Kasumi-1 (cell line): ENCODE data around the gene CHM.
"Not testable (repeated sequence)": the region's sequence is repeated elsewhere in the genome, so short reads cannot be mapped to it uniquely, and the experiment has no call there.

Source experiments
- DNase-seq, 2 experiments: peaks; one replicate each; lab custom pipeline; 2025; lab: John Stamatoyannopoulos, UW

The CHM gene

GRCh38 chrX:85996555-85996954 is 50.8 kb downstream of the CHM start:
- no peak for DNase-seq

GRCh38 chrX:85995641-85996040 is 51.7 kb downstream of the CHM start:
- DNase-seq = no peak

GRCh38 chrX:85994797-85995196 is 52.6 kb downstream of the CHM start:
- no peak for DNase-seq

GRCh38 chrX:85994228-85994627 is 53.1 kb downstream of the CHM start:
- no peak for DNase-seq

DNA sequence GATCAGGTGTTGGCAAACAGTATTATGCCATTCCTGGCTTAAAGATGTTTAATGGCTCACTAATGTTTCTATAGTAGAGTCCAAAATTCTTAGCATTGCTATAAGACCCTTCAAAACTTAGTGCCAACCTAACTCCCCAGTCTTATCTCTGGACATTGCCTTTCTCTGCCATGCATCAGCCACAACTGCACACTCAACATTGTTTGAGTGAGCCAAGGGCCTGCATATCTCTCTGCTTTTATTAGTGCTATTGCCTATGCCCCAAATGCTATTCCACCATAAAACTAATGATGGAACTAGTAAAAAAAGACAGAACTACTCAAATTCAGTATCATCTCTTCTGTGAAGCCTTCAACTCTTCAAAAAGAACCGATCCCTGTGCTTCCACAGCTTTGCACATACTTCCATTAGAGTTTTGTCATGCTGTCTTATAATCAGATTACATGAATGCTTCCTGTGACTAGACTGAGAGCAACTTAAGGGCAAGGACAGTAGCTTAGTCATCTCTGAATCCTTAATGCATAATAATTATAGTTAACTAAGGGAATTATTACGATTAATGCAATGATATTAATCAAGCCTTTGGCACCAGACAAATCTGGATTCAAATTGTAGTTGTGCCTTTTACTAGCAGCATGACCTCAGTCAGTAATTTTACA is 53.7 kb downstream of the CHM start:
- no peak for DNase-seq

DNA sequence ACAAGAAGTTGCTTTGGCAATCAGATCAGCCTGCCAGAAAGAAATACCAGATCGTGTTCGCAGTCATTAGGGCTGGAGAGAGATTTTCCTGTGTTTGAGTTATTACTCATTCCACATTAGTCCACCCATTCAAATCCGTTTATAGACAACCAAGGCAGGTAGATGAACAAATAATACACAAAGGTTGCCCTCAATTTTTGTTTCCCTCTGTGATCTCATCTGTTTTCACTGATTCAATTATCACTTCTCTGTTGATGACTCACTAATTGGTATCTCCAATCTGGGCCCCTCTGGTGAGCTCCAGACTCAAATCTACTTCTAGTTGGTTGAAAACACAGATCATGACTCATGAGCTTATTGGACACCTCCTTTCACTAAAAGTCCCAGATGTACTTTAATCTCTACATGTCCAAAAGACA is 54.5 kb downstream of the CHM start:
- no peak for DNase-seq

GRCh38 chrX:85988353-85988752 is 59.0 kb downstream of the CHM start:
- DNase-seq = peak in 1 of 2 experiments; percentile 14

GRCh38 chrX:85980286-85980685 is 67.1 kb downstream of the CHM start:
- no peak for DNase-seq

GRCh38 chrX:85977218-85977617 is 70.1 kb downstream of the CHM start:
- DNase-seq = no peak

GRCh38 chrX:85972351-85972750 is 75.0 kb downstream of the CHM start:
- not testable (repeated sequence) for DNase-seq

DNA sequence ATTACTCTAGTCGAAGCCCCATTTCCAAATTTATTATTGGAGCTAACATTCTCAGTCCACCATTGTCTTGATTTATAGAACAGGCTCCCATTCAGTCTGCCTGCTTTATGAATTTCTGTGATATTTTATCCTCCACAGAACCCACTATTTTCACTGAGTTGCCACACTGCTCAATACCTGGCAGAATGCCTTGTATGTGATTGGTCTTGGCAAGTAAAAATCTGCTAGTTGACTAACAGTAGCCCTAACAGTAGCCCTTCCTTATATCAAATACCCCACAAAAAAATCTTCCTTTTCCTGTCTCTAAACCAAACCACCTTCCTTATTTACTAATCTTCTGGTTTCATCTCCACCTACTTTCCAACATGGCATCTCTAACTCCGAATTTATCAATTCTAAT is 82.6 kb downstream of the CHM start:
- DNase-seq = no peak

GRCh38 chrX:85963736-85964135 is 83.6 kb downstream of the CHM start:
- DNase-seq = peak; percentile 1 to 35

DNA sequence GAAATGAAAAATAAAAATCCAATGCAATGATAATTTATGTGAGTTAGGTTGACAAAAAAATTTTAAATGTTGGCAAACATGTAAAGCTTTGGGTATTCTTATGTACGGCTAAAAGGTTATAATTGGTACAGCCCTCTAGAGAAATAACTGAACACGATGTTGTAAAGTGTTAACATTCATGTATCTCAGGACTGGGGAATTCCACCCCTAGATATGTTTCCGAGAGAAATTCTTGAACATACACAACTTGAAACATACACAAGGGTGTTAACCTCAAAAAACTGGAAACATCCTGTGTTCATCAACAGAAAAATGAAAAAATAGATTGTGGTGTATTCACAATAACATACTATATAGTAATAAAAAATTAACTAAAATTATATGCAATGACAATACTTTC is 91.8 kb downstream of the CHM start:
- no peak for DNase-seq

GRCh38 chrX:85944751-85945150 is 102.6 kb downstream of the CHM start:
- DNase-seq = not testable (repeated sequence)

DNA sequence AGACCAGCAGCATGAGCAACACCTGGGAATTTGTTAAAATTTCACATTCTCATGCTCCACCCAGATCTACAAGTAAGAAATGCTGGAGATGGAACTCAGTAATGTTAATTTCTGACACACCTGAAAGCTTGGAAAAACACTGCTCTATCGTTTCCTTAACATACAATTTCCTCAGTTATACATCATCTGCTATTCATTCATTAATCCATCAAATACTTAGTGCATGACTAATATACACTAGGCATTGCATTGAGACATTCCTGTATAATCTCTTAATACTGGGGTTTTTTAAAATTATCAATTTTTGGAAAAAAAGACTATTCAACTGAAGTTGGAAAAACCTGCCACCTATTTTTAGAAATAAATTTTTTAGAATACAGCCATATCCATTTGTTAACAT is 106.1 kb downstream of the CHM start:
- DNase-seq = no peak

DNA sequence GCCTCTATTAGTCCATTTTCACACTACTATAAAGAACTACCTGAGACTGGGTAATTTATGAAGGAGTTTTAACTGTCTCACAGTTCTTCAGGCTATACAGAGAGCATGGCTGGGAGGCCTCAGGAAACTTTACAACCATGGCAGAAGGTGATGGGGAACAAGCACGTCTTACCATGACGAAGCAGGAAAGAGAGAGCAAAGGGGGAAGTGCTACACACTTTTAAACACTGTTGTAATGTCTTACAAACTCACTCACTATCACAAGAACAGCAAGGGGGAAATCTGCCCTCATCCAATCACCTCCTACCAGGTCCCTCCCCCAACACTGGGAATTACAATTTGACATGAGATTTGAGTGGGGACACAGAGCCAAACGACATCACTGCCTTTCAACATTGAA is 107.4 kb downstream of the CHM start:
- DNase-seq = peak in 1 of 2 experiments; percentile 6

DNA sequence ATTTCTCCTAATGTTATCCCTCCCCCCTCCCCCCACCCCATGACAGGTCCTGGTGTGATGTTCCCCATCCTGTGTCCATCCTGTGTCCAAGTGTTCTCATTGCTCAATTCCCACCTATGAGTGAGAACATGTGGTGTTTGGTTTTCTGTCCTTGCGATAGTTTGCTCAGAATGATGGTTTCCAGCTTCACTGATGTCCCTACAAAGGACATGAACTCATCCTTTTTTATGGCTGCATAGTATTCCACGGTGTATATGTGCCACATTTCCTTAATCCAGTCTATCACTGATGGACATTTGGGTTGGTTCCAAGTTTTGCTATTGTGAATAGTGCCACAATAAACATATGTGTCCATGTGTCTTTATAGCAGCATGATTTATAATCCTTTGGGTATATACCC is 113.0 kb downstream of the CHM start:
- not testable (repeated sequence) for DNase-seq

- DNase-seq = no peak
Measured at GRCh38 chrX:85930099-85930498, 117.3 kb downstream of the CHM start.

- no peak for DNase-seq
Measured at GRCh38 chrX:85928606-85929005, 118.8 kb downstream of the CHM start.

GRCh38 chrX:85927740-85928139 is 119.6 kb downstream of the CHM start:
- no peak for DNase-seq

DNA sequence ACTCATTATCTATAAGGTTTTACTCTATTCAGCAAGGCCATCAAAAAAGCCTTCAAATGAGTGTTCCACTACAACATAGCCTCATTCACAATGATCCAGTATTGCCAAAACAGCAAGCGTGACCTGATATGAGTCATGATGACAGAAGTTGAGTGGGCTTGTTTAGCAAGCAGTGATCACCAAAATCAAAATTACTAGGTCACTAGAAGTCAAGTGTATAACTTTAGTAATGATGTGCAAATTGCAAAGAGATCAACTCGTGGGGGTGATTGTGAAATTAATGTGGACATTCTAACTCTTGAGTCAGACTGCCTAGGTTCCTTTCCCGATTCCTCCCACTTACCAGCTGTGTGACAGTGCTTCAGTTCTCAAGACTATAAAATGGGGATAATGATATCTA is 124.5 kb downstream of the CHM start:
- DNase-seq = no peak

DNA sequence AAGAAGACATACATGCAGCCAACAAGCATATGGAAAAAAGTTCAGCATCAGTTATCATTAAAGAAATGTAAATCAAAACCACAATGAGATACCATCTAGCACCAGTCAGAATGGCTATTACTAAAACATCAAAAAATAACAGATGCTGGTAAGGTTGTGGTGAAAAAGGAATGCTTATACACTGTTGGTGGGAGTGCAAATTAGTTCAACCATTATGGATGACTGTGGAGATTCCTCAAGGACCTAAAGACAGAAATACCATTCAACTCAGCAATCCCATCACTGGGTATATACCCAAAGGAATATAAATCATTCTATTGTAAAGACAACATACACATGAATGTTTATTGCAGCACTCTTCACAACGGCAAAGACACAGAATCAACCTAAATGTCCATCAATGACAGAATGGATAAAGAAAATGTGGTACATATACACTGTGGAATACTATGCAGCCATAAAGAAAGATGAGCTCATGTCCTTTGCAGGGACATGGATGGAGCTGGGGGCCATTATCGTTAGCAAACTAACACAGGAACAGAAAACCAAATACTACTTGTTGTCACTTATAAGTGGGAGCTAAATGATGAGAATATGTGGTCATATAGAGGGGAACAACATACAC is 130.6 kb downstream of the CHM start:
- DNase-seq = not testable (repeated sequence)

GRCh38 chrX:85914431-85914830 is 132.9 kb downstream of the CHM start:
- DNase-seq = no peak

DNA sequence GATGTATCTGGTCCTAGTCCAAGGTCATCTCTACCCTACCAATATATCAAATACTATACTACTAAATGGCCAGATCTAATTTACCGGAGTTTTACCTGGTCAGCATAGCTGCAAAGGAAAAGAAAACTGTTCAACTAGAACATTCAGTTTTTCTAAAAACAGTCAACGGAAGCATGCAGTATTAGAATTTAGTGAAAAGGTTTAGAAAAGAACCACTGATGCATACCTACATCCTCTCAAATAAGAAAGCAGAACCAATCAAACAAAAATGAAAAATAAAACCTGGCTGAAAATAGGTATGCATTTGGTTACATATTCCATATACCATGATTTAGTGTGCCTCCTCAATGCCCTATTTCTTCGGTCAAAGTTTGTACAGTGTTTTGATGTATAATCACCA is 140.0 kb downstream of the CHM start:
- DNase-seq = no peak
